ENCODE measurements around the gene PSMD2.

DNA sequence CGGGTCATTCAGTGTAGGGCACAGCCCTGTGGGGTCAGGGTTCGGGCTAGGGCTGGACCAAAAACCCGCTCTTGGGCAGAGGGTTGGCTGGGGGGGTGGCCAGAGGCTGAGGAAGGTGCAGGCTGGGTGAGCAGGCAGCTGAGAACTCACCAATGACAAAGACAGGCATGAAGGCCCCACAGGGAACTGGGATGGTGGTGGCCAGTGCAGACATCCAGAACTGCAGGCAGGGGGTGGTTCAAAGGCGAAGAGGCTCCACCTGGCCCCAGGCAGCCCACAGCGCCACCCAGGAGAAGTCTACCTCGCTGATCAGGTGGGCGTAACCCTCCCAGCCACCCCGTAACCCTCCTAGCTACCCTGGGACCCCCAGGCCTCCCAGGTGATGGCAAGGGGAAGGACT is 55.7 kb downstream of the PSMD2 start:
- no peak for TF ChIP-seq EP300 (IDR thresholded peaks at IDR 0.05; ENCODE audit: low read depth)
- TF ChIP-seq POLR2AphosphoS5 (IDR thresholded peaks at IDR 0.05): no peak

Measured in transverse colon (tissue), 3 donors.